ENCODE results near the gene SLC7A5.

SLC7A5 gene

GRCh38 chr16:87808108-87808507, 61.2 kb downstream of the SLC7A5 start:
- no peaks in the 10 kb centered on the region for H3K36me3 ChIP-seq (ENCODE audit: control insufficient read depth in 5 of 5, insufficient read depth in 5 of 5, low read length in 5 of 5)
- H3K27me3 ChIP-seq (ENCODE audit: control insufficient read depth in 5 of 5, insufficient read depth in 4 of 5, low read length in 5 of 5), result peaks cover 4 to 22% (median 19%) of the 10 kb centered on the region in 5 donors
- H3K4me3 ChIP-seq (ENCODE audit: low read depth in 1 of 5, low read length in 5 of 5), result no peak overlapping the region
- H3K9me3 ChIP-seq (ENCODE audit: control insufficient read depth in 5 of 5, low read length in 5 of 5), result peaks cover 0 to 3% (median 0%) of the 10 kb centered on the region in 5 donors
- no peak overlapping the region for H3K27ac ChIP-seq (ENCODE audit: low read depth, low read length)
- H3K4me1 ChIP-seq (ENCODE audit: control insufficient read depth in 5 of 5, insufficient read depth in 5 of 5, low read length in 5 of 5), result peaks cover 0 to 16% (median 13%) of the 10 kb centered on the region in 5 donors
- no peak overlapping the region for H3K9ac ChIP-seq (ENCODE audit: low read length in 5 of 5)

GRCh38 chr16:87806641-87807546, 62.4 kb downstream of the SLC7A5 start:
- H3K9me3 ChIP-seq (ENCODE audit: control insufficient read depth in 5 of 5, low read length in 5 of 5), result peaks cover 0 to 3% (median 0%) of the 10 kb centered on the region in 5 donors
- peaks cover 0 to 16% (median 13%) of the 10 kb centered on the region in 5 donors for H3K4me1 ChIP-seq (ENCODE audit: control insufficient read depth in 5 of 5, insufficient read depth in 5 of 5, low read length in 5 of 5)
- H3K9ac ChIP-seq (ENCODE audit: low read length in 5 of 5), result no peak overlapping the region
- H3K36me3 ChIP-seq (ENCODE audit: control insufficient read depth in 5 of 5, insufficient read depth in 5 of 5, low read length in 5 of 5), result no peaks in the 10 kb centered on the region
- peak overlapping the region in 4 of 5 donors; percentile 21 to 38 (median 34) for H3K4me3 ChIP-seq (ENCODE audit: low read depth in 1 of 5, low read length in 5 of 5)
- no peak overlapping the region for H3K27ac ChIP-seq (ENCODE audit: low read depth, low read length)
- peaks cover 4 to 25% (median 16%) of the 10 kb centered on the region in 5 donors for H3K27me3 ChIP-seq (ENCODE audit: control insufficient read depth in 5 of 5, insufficient read depth in 4 of 5, low read length in 5 of 5)

GRCh38 chr16:87806261-87806640, 63.1 kb downstream of the SLC7A5 start:
- H3K4me3 ChIP-seq (ENCODE audit: low read depth in 1 of 5, low read length in 5 of 5), result peak overlapping the region in 3 of 5 donors; percentile 21 to 38 (median 33)
- peaks cover 4 to 25% (median 16%) of the 10 kb centered on the region in 5 donors for H3K27me3 ChIP-seq (ENCODE audit: control insufficient read depth in 5 of 5, insufficient read depth in 4 of 5, low read length in 5 of 5)
- peaks cover 0 to 3% (median 0%) of the 10 kb centered on the region in 5 donors for H3K9me3 ChIP-seq (ENCODE audit: control insufficient read depth in 5 of 5, low read length in 5 of 5)
- H3K4me1 ChIP-seq (ENCODE audit: control insufficient read depth in 5 of 5, insufficient read depth in 5 of 5, low read length in 5 of 5), result peaks cover 1 to 16% (median 13%) of the 10 kb centered on the region in 5 donors
- no peak overlapping the region for H3K27ac ChIP-seq (ENCODE audit: low read depth, low read length)
- no peak overlapping the region for H3K9ac ChIP-seq (ENCODE audit: low read length in 5 of 5)
- no peaks in the 10 kb centered on the region for H3K36me3 ChIP-seq (ENCODE audit: control insufficient read depth in 5 of 5, insufficient read depth in 5 of 5, low read length in 5 of 5)

GRCh38 chr16:87803385-87803784, 65.9 kb downstream of the SLC7A5 start:
- H3K36me3 ChIP-seq (ENCODE audit: control insufficient read depth in 5 of 5, insufficient read depth in 5 of 5, low read length in 5 of 5), result no peaks in the 10 kb centered on the region
- no peak overlapping the region for H3K9ac ChIP-seq (ENCODE audit: low read length in 5 of 5)
- peaks cover 0 to 22% (median 10%) of the 10 kb centered on the region in 5 donors for H3K27me3 ChIP-seq (ENCODE audit: control insufficient read depth in 5 of 5, insufficient read depth in 4 of 5, low read length in 5 of 5)
- no peak overlapping the region for H3K4me3 ChIP-seq (ENCODE audit: low read depth in 1 of 5, low read length in 5 of 5)
- H3K4me1 ChIP-seq (ENCODE audit: control insufficient read depth in 5 of 5, insufficient read depth in 5 of 5, low read length in 5 of 5), result peaks cover 1 to 15% (median 11%) of the 10 kb centered on the region in 5 donors
- H3K27ac ChIP-seq (ENCODE audit: low read depth, low read length), result no peak overlapping the region
- H3K9me3 ChIP-seq (ENCODE audit: control insufficient read depth in 5 of 5, low read length in 5 of 5), result peaks cover 0 to 6% (median 0%) of the 10 kb centered on the region in 5 donors

GRCh38 chr16:87802670-87803069, 66.6 kb downstream of the SLC7A5 start:
- Histone ChIP-seq H3K4me3 (ENCODE audit: low read depth in 1 of 5, low read length in 5 of 5) (no peak overlapping the region), H3K27ac (ENCODE audit: low read depth, low read length) (no peak overlapping the region), H3K4me1 (ENCODE audit: control insufficient read depth in 5 of 5, insufficient read depth in 5 of 5, low read length in 5 of 5) (peaks cover 1 to 15% (median 11%) of the 10 kb centered on the region in 5 donors), H3K27me3 (ENCODE audit: control insufficient read depth in 5 of 5, insufficient read depth in 4 of 5, low read length in 5 of 5) (peaks cover 0 to 22% (median 10%) of the 10 kb centered on the region in 5 donors), H3K36me3 (ENCODE audit: control insufficient read depth in 5 of 5, insufficient read depth in 5 of 5, low read length in 5 of 5) (no peaks in the 10 kb centered on the region), H3K9me3 (ENCODE audit: control insufficient read depth in 5 of 5, low read length in 5 of 5) (peaks cover 0 to 6% (median 0%) of the 10 kb centered on the region in 5 donors), H3K9ac (ENCODE audit: low read length in 5 of 5) (no peak overlapping the region)

GRCh38 chr16:87801679-87802259, 67.5 kb downstream of the SLC7A5 start:
- Histone ChIP-seq H3K9me3 (ENCODE audit: control insufficient read depth in 5 of 5, low read length in 5 of 5) (peaks cover 0 to 6% (median 0%) of the 10 kb centered on the region in 5 donors), H3K4me1 (ENCODE audit: control insufficient read depth in 5 of 5, insufficient read depth in 5 of 5, low read length in 5 of 5) (peaks cover 1 to 10% (median 7%) of the 10 kb centered on the region in 5 donors)

GRCh38 chr16:87800497-87800896, 68.8 kb downstream of the SLC7A5 start:
- Histone ChIP-seq H3K9me3 (ENCODE audit: control insufficient read depth in 5 of 5, low read length in 5 of 5) (peaks cover 0 to 6% (median 0%) of the 10 kb centered on the region in 5 donors), H3K36me3 (ENCODE audit: control insufficient read depth in 5 of 5, insufficient read depth in 5 of 5, low read length in 5 of 5) (no peaks in the 10 kb centered on the region), H3K27me3 (ENCODE audit: control insufficient read depth in 5 of 5, insufficient read depth in 4 of 5, low read length in 5 of 5) (peaks cover 0 to 13% (median 0%) of the 10 kb centered on the region in 5 donors), H3K4me3 (ENCODE audit: low read depth in 1 of 5, low read length in 5 of 5) (no peak overlapping the region), H3K9ac (ENCODE audit: low read length in 5 of 5) (no peak overlapping the region), H3K4me1 (ENCODE audit: control insufficient read depth in 5 of 5, insufficient read depth in 5 of 5, low read length in 5 of 5) (peaks cover 0 to 1% (median 0%) of the 10 kb centered on the region in 5 donors), H3K27ac (ENCODE audit: low read depth, low read length) (no peak overlapping the region)

More at GRCh38 chr16:87801679-87802259, 67.5 kb downstream of the SLC7A5 start:
- Histone ChIP-seq H3K4me3 (ENCODE audit: low read depth in 1 of 5, low read length in 5 of 5) (no peak overlapping the region), H3K9ac (ENCODE audit: low read length in 5 of 5) (no peak overlapping the region), H3K36me3 (ENCODE audit: control insufficient read depth in 5 of 5, insufficient read depth in 5 of 5, low read length in 5 of 5) (no peaks in the 10 kb centered on the region), H3K27ac (ENCODE audit: low read depth, low read length) (no peak overlapping the region), H3K27me3 (ENCODE audit: control insufficient read depth in 5 of 5, insufficient read depth in 4 of 5, low read length in 5 of 5) (peaks cover 0 to 16% (median 4%) of the 10 kb centered on the region in 5 donors)

GRCh38 chr16:87795336-87795735, 74.0 kb downstream of the SLC7A5 start:
- no peak overlapping the region for H3K27ac ChIP-seq (ENCODE audit: low read depth, low read length)
- no peaks in the 10 kb centered on the region for H3K36me3 ChIP-seq (ENCODE audit: control insufficient read depth in 5 of 5, insufficient read depth in 5 of 5, low read length in 5 of 5)
- H3K4me3 ChIP-seq (ENCODE audit: low read depth in 1 of 5, low read length in 5 of 5), result no peak overlapping the region
- no peaks in the 10 kb centered on the region for H3K4me1 ChIP-seq (ENCODE audit: control insufficient read depth in 5 of 5, insufficient read depth in 5 of 5, low read length in 5 of 5)
- H3K27me3 ChIP-seq (ENCODE audit: control insufficient read depth in 5 of 5, insufficient read depth in 4 of 5, low read length in 5 of 5), result peaks cover 0 to 6% (median 2%) of the 10 kb centered on the region in 5 donors
- H3K9me3 ChIP-seq (ENCODE audit: control insufficient read depth in 5 of 5, low read length in 5 of 5), result peaks cover 0 to 3% (median 0%) of the 10 kb centered on the region in 5 donors
- no peak overlapping the region for H3K9ac ChIP-seq (ENCODE audit: low read length in 5 of 5)

GRCh38 chr16:87794485-87795078, 74.7 kb downstream of the SLC7A5 start:
- no peaks in the 10 kb centered on the region for H3K9me3 ChIP-seq (ENCODE audit: control insufficient read depth in 5 of 5, low read length in 5 of 5)
- H3K36me3 ChIP-seq (ENCODE audit: control insufficient read depth in 5 of 5, insufficient read depth in 5 of 5, low read length in 5 of 5), result no peaks in the 10 kb centered on the region
- no peak overlapping the region for H3K4me3 ChIP-seq (ENCODE audit: low read depth in 1 of 5, low read length in 5 of 5)
- H3K9ac ChIP-seq (ENCODE audit: low read length in 5 of 5), result no peak overlapping the region
- H3K27me3 ChIP-seq (ENCODE audit: control insufficient read depth in 5 of 5, insufficient read depth in 4 of 5, low read length in 5 of 5), result peaks cover 0 to 6% (median 2%) of the 10 kb centered on the region in 5 donors
- no peak overlapping the region for H3K27ac ChIP-seq (ENCODE audit: low read depth, low read length)
- H3K4me1 ChIP-seq (ENCODE audit: control insufficient read depth in 5 of 5, insufficient read depth in 5 of 5, low read length in 5 of 5), result no peaks in the 10 kb centered on the region

Measured in subcutaneous abdominal adipose tissue (tissue), 5 donors.